H9 (cell line): ENCODE data around the gene TMEM121. TPM values are rescaled to one million over a fixed set of nuclear protein-coding genes. Genes with fewer than 3 reads are reported as not detected.
A peak's percentile ranks its signal among the peaks of the same experiment; 100 is the strongest.

ENCODE experiments used
- DNase-seq: peaks from one replicate; pipeline ENCODE4 v3.0.0-alpha.2; 2017
- H2AFZ ChIP-seq: one replicate; pipeline ENCODE4 v1.6.1; 2013; ENCODE audit warnings: mild to moderate bottlenecking, low read length, control low read depth, moderate library complexity
- H2AK5ac ChIP-seq: 2 replicates; pipeline ENCODE4 v1.6.1; 2013; ENCODE audit warnings: low read length, control low read depth, mixed read lengths; ENCODE audit not compliant: insufficient read length
- H2BK120ac ChIP-seq: one replicate; pipeline ENCODE4 v1.6.1; 2013; ENCODE audit warnings: low read depth, mild to moderate bottlenecking, low read length, control low read depth, inconsistent platforms; ENCODE audit not compliant: poor library complexity, severe bottlenecking
- H2BK12ac ChIP-seq: 2 replicates; pipeline ENCODE4 v1.6.1; 2013; ENCODE audit warnings: low read length, control low read depth, mixed read lengths, low read depth; ENCODE audit not compliant: insufficient read length
- H2BK15ac ChIP-seq: 2 replicates; pipeline ENCODE4 v1.6.1; 2013; ENCODE audit warnings: low read depth, low read length, control low read depth
- H2BK20ac ChIP-seq: one replicate; pipeline ENCODE4 v1.6.1; 2013; ENCODE audit warnings: low read depth, mild to moderate bottlenecking, low read length, control low read depth, inconsistent platforms; ENCODE audit not compliant: poor library complexity, severe bottlenecking
- H2BK5ac ChIP-seq: 2 replicates; pipeline ENCODE4 v1.6.1; 2013; ENCODE audit warnings: low read length, control low read depth, mixed read lengths; ENCODE audit not compliant: insufficient read length
- H3K14ac ChIP-seq: 2 replicates; pipeline ENCODE4 v1.6.1; 2013; ENCODE audit warnings: low read length, control low read depth; ENCODE audit not compliant: insufficient read depth
- H3K18ac ChIP-seq: 2 replicates; pipeline ENCODE4 v1.6.1; 2013; ENCODE audit warnings: low read depth, mild to moderate bottlenecking, mixed read lengths, low read length, control low read depth; ENCODE audit not compliant: insufficient read length
- H3K23ac ChIP-seq: 2 replicates; pipeline ENCODE4 v1.6.1; 2013; ENCODE audit warnings: low read length, control low read depth, mixed read lengths, low read depth; ENCODE audit not compliant: insufficient read length
- H3K23me2 ChIP-seq: 2 replicates; pipeline ENCODE4 v1.6.1; 2013; ENCODE audit warnings: low read depth, mild to moderate bottlenecking, mixed read lengths, low read length, control low read depth; ENCODE audit not compliant: insufficient read length, poor library complexity, severe bottlenecking
- H3K27ac ChIP-seq: 2 replicates; pipeline ENCODE4 v1.5.1; 2013; ENCODE audit warnings: low read length, control low read depth, mixed read lengths, low read depth; ENCODE audit not compliant: insufficient read length
- H3K27me3 ChIP-seq: 2 replicates; pipeline ENCODE4 v1.6.1; 2013; ENCODE audit warnings: low read length, control low read depth, inconsistent platforms; ENCODE audit not compliant: insufficient read depth
- H3K4ac ChIP-seq: 2 replicates; pipeline ENCODE4 v1.6.1; 2013; ENCODE audit warnings: low read depth, mild to moderate bottlenecking, control low read depth, inconsistent platforms, low read length, moderate library complexity
- H3K4me1 ChIP-seq: 2 replicates; pipeline ENCODE4 v1.6.1; 2013; ENCODE audit warnings: low read length, control low read depth, inconsistent platforms; ENCODE audit not compliant: insufficient read depth
- H3K4me2 ChIP-seq: 2 replicates; pipeline ENCODE4 v1.6.1; 2013; ENCODE audit warnings: low read length, control low read depth, mixed read lengths; ENCODE audit not compliant: insufficient read length, insufficient read depth
- H3K56ac ChIP-seq: 2 replicates; pipeline ENCODE4 v1.6.1; 2013; ENCODE audit warnings: low read depth, mild to moderate bottlenecking, mixed read lengths, low read length, control low read depth; ENCODE audit not compliant: insufficient read length
- H3K79me1 ChIP-seq: 2 replicates; pipeline ENCODE4 v1.6.1; 2013; ENCODE audit warnings: low read depth, mild to moderate bottlenecking, moderate library complexity, low read length, control low read depth, inconsistent platforms; ENCODE audit not compliant: insufficient read depth, poor library complexity, severe bottlenecking
- H3K79me2 ChIP-seq: 2 replicates; pipeline ENCODE4 v1.6.1; 2013; ENCODE audit warnings: low read length, control low read depth, inconsistent platforms; ENCODE audit not compliant: insufficient read depth
- H3K9ac ChIP-seq: 2 replicates; pipeline ENCODE4 v1.6.1; 2013; ENCODE audit warnings: low read length, control low read depth, mixed read lengths; ENCODE audit not compliant: insufficient read length; ENCODE audit errors: extremely low read depth
- H3K9me3 ChIP-seq: one replicate; pipeline ENCODE4 v1.6.1; 2013; ENCODE audit warnings: low read depth, low read length, inconsistent platforms; ENCODE audit not compliant: control insufficient read depth
- H3T11ph ChIP-seq: one replicate; pipeline ENCODE4 v1.6.1; 2013; ENCODE audit warnings: mild to moderate bottlenecking, low read length, control low read depth, inconsistent platforms
- H4K20me1 ChIP-seq: one replicate; pipeline ENCODE4 v1.6.1; 2013; ENCODE audit not compliant: control insufficient read depth, insufficient read length, insufficient read depth
- H4K5ac ChIP-seq: 2 replicates; pipeline ENCODE4 v1.6.1; 2013; ENCODE audit warnings: low read depth, mild to moderate bottlenecking, mixed read lengths, low read length, control low read depth; ENCODE audit not compliant: insufficient read length
- H4K8ac ChIP-seq: replicated peaks from 2 replicates; pipeline ENCODE4 v1.6.1; 2013; ENCODE audit warnings: low read length, control low read depth, mixed read lengths, low read depth; ENCODE audit not compliant: insufficient read length
- H4K91ac ChIP-seq: 2 replicates; pipeline ENCODE4 v1.6.1; 2013; ENCODE audit warnings: low read depth, mild to moderate bottlenecking, moderate library complexity, mixed read lengths, low read length, control low read depth; ENCODE audit not compliant: insufficient read length
- H3K27ac Mint-ChIP-seq, 3 experiments: 2 replicates in 2 of 3; 3 replicates in 1 of 3; pipeline ENCODE4 v1.8.0; 2020 to 2021; ENCODE audit warnings: mixed read lengths in 3 of 3, mild to moderate bottlenecking in 1 of 3, moderate library complexity in 1 of 3
- H3K27me3 Mint-ChIP-seq: 2 replicates; pipeline ENCODE4 v1.8.0; 2021; ENCODE audit warnings: low read depth, mild to moderate bottlenecking, moderate library complexity, mixed read lengths
- H3K36me3 Mint-ChIP-seq, 3 experiments: 2 replicates in 2 of 3; 3 replicates in 1 of 3; pipeline ENCODE4 v1.8.0; 2020 to 2021; ENCODE audit warnings: low read depth in 3 of 3, mixed read lengths in 3 of 3; ENCODE audit not compliant: insufficient read depth in 1 of 3
- H3K4me1 Mint-ChIP-seq, 2 experiments: 2 replicates each; pipeline ENCODE4 v1.8.0; 2020; ENCODE audit warnings: mixed read lengths in 2 of 2
- H3K4me3 Mint-ChIP-seq, 2 experiments: 2 replicates in 1 of 2; 3 replicates in 1 of 2; pipeline ENCODE4 v1.8.0; 2020 to 2021; ENCODE audit warnings: mild to moderate bottlenecking in 2 of 2, mixed read lengths in 2 of 2, moderate library complexity in 1 of 2
- H3K9me3 Mint-ChIP-seq, 2 experiments: 2 replicates in 1 of 2; 3 replicates in 1 of 2; pipeline ENCODE4 v1.8.0; 2020; ENCODE audit warnings: mild to moderate bottlenecking in 2 of 2, mixed read lengths in 2 of 2, moderate library complexity in 1 of 2
- CTCF ChIP-seq: fragments of 200-600 bp; sonication (generic); conservative IDR thresholded peaks from 3 replicates; pipeline ENCODE4 v1.8.0; 2021; ENCODE audit warnings: antibody characterized with exemption, mild to moderate bottlenecking
- WGBS: extraction: QIAGEN DNeasy Blood & Tissue Kit; methylation state at CpG from one replicate; pipeline ENCODE4 v1.1.7; 2013; ENCODE audit warnings: missing lambda C conversion rate, low lambda C conversion rate, mixed read lengths; ENCODE audit not compliant: insufficient read length; ENCODE audit errors: extremely low coverage; 5-methylcytosine and 5-hydroxymethylcytosine counted together
- total RNA-seq: library from RNA; stranded (reverse); gene quantifications from 2 replicates; pipeline ENCODE4 v1.2.1, GENCODE V29; 2021

Gene TMEM121
- total RNA-seq, 1 experiment from 2014 or later: 2.6 TPM

GRCh38 chr14:105480199-105480746 is 46.1 kb upstream of the TMEM121 start:
- Histone ChIP-seq H2BK12ac (no peak overlapping the region), H3K27me3 (peaks cover 35% of the 10 kb centered on the region), H4K8ac (no peak overlapping the region), H3K79me1 (no peaks in the 10 kb centered on the region), H3K9ac (no peak overlapping the region), H3K9me3 (no peaks in the 10 kb centered on the region), H3K14ac (no peak overlapping the region), H4K5ac (no peak overlapping the region), H3K23ac (no peak overlapping the region), H2AFZ (no peak overlapping the region), H3K27ac (no peak overlapping the region), H3K56ac (no peak overlapping the region), H3K4me2 (no peak overlapping the region), H3K18ac (no peak overlapping the region), H4K91ac (no peak overlapping the region), H4K20me1 (no peaks in the 10 kb centered on the region), H2BK120ac (no peak overlapping the region), H3K23me2 (peaks cover 11% of the 10 kb centered on the region), H2AK5ac (no peak overlapping the region), H2BK15ac (no peak overlapping the region), H2BK20ac (no peak overlapping the region), H3K79me2 (no peaks in the 10 kb centered on the region), H3T11ph (no peak overlapping the region), H2BK5ac (no peak overlapping the region), H3K4me1 (no peaks in the 10 kb centered on the region; the same call in 1 of the 2 replicates), H3K4ac (no peak overlapping the region)
- Mint-ChIP-seq H3K9me3 (peaks cover 0 to 3% of the 10 kb centered on the region in 2 experiments; a peak in 1 of 5 replicates), H3K36me3 (no peaks in the 10 kb centered on the region), H3K4me3 (peak overlapping the region in 1 of 2 experiments; percentile 74; a peak in 2 of 5 replicates), H3K27me3 (peaks cover 86% of the 10 kb centered on the region), H3K27ac (no peak overlapping the region), H3K4me1 (peaks cover 11 to 35% of the 10 kb centered on the region in 2 experiments)
- TF ChIP-seq CTCF: no peak
- WGBS: no CpG with 5 or more reads among the region's 15 CpGs
- DNase-seq: no peak
